ENCODE measurements around the gene KLC1.

DNA sequence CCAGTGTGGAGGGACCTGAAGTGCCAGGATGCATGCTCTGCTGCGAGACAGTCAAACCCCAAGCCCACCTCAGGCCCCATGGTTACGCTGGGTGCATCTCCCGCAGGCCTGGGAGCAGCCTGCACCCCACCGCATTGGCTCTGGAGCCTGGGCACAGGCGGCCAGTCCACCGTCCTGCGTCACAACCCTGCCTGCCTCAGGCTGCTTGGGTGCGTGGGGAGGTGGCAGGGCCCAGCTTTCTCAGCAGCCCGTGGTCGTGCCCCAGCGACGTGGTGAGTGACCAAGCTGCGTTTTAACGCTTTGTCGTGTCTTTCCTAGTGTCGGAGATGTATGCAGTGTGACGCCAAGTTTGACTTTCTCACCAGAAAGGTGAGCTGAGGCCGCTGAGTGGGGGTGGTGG lies 97.5 kb downstream of the KLC1 start:
- no peak for TF ChIP-seq POLR2A (IDR thresholded peaks at IDR 0.05)
- TF ChIP-seq POLR2AphosphoS5 (IDR thresholded peaks at IDR 0.05), result no peak
